CD4-positive, alpha-beta T cell treated with Interleukin-6 at 100 ng/mL for 8 hours (primary cell): ENCODE results near the gene ACER3.
"Not testable (repeated sequence)": the region's sequence is repeated elsewhere in the genome, so short reads cannot be mapped to it uniquely, and the experiment has no call there.

Experiments
- DNase-seq: peaks from one replicate; pipeline ENCODE4 v3.0.0-alpha.2; 2020; ENCODE audit warnings: mixed read lengths, low spot score

Gene ACER3

GRCh38 chr11:77058900-77059299 lies 198.2 kb downstream of the ACER3 start:
- DNase-seq, result no peak

DNA sequence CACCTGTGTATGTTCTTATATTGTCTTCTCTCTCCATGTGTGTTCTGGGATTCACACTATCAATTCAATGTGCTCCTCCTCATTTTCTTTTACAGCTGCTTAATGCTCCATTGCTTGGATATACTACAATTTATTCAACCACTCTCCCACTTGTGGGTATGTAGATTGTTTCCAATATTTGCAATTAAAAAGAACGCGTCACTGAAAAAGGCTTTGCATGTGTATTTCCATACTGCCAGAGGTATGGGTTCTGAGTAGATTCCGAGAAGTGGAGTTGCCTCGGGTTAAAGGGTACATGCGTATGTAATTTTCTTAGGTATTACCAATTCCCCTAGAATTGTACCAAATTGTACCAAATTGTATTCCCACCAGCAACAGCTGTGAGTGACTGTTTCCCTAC lies 199.1 kb downstream of the ACER3 start:
- DNase-seq, result no peak

DNA sequence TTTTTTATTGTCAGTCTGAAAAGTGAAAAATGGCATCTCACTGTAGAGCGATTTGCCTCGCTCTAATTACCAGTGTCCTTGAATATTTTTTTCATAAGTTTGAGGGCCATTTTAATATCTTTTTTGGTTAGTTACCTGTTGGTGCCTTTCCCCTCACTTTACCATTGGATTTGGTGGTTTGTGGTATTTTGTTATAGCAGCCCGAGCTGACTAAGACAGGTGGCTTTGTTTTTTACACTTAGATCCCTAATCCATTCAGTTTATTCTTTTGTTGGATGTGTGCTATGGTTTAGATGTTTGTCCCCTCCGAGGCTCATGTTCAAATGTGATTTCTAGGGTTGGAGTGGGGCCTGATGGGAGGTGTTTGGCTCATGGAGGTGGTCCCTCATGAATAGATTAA lies 199.5 kb downstream of the ACER3 start:
- DNase-seq, result no peak

DNA sequence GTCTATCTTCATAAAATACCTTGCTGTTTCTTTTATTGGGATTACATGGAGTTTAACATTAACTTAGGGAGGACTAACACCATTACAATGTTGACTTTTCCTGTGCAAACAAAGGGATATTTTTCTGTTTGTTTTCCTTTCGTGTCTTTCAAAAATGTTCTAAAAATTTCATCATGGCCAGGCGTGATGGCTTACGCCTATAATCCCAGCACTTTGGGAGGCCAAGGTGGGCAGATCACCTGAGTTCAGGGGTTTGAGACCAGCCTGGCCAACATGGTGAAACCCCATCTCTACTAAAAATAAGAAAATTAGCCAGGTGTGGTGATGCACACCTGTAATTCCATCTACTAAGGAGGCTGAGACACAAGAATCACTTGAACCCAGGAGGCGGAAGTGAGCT lies 200.5 kb downstream of the ACER3 start:
- not testable (repeated sequence) for DNase-seq

- no peak for DNase-seq
Observed at GRCh38 chr11:77062924-77063323, 202.2 kb downstream of the ACER3 start.

- DNase-seq, result no peak
Observed at GRCh38 chr11:77063407-77063806, 202.7 kb downstream of the ACER3 start.

- no peak for DNase-seq
Observed at GRCh38 chr11:77063861-77064260, 203.1 kb downstream of the ACER3 start.

DNA sequence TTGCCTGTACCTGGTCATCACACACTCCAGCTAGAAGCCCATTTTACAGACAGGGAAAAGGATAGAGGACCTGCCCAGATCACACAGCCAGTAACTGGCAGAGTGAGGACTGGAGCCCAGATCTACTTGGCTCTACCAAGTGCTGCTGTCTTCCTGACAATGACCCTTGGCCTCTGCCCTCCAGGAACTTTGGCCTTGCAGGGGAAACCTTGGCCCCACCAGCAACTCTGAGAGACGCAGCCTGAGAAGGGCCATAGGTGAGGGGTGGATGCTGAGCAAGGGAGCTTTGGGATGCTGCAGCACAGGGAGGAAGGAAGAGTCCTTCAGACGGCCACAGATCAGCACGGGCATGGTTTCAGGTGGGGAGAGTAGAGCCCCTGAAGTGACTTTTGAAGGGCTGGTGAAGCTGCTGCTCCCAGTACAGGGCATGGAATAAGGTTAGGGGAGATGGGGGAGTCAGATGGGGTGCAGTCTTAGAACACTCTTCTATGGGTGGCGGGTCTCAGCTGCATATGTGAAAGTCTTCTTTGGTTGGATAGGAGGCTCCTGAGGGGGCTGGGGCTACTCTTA lies 204.0 kb downstream of the ACER3 start:
- no peak for DNase-seq

- no peak for DNase-seq
Observed at GRCh38 chr11:77065878-77066228, 205.1 kb downstream of the ACER3 start.

DNA sequence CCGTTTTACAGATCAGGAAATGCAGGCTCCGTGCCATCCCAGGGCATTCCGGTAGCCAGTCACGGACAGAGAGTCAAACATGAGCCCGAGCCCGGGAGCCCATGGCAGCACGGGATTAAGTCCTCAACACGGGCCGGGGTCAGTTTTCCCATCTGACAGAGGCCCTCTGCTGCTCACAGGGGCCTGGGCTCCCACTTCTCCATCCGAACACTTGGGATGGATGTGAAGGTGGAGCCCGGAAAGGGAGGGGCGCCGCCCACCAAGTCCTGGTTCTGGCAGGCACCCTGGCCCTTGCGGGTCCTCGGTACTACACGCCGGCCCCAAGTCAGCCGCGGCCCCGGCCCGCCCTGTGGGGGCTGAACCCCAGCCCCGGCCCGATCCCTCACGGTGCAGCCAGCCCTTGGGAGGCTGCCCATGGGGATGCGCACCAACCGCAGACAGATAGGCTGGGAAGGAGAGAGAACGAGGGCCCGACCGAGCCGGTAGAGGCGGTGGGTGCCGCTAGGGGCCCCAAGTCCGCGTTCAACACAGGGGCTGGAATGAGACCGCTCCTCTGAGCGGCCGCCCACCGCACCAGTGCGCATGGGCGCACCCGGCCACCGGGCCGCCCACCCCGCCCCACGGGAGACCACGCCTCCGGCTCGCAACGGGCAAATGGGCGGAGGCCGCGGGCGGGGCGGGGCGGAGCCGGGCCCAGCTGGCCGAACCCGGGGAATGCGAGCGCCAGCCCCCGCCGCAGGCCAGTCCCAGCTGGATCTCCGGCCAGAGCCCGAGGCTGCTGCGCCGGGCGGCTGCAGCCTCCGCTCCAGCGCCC lies 205.7 kb downstream of the ACER3 start, which contains the start of gene CAPN5:
TSS of gene CAPN5 (plus strand) at position 743 of the 814 bp plus-strand sequence. CDS start 17,916 bp downstream, outside the sequence.
- DNase-seq, result peak; percentile 84

GRCh38 chr11:77067861-77068443 lies 207.2 kb downstream of the ACER3 start:
- DNase-seq, result no peak

GRCh38 chr11:77068457-77069335 lies 208.0 kb downstream of the ACER3 start:
- DNase-seq, result no peak

DNA sequence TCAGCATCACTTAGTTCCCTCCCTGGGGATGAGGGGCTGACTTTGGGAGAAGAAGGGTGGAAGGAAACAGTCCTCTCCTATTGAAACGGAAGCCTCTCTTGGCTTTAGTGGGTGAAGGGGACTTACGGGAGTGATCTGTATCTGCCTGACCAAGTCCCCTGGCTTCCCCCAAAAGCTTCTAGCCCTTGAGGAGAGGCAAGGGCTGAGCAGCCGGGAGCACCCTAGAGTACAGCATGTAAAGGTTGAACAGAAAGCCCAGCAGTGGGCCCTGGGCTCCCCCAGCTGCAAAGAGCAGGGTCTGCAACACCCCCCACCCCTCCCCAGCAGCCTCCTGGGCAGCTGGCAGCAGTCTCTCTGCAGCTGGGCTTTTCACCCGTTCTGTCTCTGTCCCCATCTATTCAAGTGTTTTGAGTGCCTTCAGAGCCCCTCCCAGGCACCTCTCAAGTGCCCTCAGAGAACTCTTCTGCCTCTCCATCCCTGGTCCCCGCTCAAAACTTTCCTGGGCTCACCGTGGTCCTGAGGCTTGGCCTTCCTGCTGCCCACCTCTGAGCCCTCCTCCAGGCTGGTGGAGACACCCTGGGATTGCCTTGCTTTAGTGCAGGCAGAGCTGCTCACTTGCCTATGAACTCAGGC lies 208.7 kb downstream of the ACER3 start:
- DNase-seq, result no peak

DNA sequence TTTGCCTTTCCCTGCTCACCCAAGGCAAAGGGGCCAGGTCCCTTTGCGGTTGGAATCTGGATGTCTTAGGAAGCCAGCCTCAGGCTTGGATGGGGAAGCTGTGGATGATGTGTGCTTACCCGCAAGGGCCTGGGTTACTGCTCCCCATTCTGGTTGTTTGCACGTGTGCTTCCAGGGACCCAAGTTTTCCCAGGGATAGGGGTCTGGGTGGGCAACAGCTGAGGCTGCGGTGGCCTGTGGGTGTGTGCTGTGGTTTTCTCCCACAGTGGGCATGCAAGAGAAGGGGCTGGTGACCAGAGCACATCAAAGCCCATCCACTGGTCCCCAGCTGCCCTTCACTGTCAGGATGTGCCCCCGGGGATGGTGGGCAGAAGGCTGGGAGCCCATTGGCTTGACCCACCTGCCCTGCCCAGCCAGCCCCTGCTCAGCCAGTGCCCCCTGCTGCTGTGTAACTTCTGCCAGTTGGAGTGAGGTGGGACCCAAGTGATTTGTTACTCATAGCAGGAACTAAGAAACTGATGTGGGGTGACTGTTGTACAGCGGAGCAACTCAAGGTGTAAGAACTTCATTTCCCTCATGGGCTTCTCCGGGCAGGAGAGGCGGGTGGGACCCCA lies 209.4 kb downstream of the ACER3 start:
- no peak for DNase-seq

GRCh38 chr11:77071077-77071476 lies 210.4 kb downstream of the ACER3 start:
- no peak for DNase-seq

DNA sequence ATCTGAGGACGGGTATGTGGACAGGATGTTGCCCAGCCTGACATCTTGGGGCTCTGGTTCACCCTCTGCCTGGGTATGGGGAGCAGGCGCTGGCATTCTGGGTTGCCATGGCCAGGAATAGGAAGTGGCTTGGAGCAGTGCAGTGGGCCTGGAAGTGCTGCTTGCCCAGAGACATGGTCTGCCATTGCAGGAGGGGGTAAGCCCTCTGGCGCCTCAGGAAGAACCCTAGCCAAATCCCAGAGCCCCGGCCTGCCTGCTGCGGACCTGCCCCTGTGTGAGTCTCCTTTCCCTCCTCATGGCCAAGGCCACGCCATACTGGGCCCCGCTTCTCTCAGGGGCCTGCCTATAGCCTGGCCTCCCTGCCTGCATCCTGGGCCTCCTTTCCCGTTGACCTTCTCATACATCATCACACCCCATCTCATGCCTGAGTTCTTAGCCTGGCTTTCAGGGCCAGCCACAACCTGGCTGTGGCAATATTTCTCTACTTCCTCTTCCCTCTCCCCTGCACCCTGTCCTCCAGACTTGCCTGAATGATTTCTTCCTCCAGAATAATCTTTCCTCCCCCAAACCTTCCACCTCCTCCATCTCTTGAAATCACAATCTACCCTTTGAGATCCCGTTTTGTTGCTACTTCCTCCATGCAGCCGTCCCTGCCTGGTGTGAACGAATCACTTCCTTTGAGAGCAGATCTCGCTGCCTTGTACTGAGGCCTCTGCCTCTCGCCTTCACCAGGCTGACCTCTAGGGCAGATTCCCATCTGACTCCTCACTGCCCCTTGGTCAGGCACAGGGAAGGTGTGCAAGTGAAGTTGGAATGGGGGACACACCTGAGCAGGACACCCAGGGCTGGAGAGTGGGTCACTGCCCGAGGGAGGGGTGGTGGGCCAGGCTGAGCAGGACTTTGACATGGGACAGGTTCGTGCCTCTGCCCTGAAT lies 211.2 kb downstream of the ACER3 start:
- no peak for DNase-seq

DNA sequence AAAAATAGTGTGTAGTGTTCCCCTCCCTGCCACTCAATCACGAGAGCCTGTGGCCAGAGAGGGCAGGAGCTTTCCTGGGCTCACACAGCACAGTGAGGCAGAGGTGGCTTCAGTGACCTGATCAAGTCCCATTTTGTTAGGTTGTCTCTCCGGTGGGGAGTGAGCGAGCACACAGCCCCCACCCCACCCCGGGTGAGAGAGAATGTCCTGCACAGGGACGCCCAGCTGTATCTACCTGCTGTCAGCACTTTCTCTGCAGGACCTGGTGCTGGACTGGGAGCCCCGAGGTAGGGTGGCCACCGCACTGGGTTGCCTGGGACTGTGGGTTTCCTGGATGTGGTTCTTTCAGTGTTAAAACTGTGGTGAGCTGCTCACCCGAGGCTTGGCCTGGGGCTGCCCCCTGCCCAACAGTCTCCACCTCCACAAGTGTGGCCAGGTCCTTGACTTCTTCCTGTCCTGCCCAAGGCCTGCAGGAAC lies 212.2 kb downstream of the ACER3 start:
- DNase-seq, result no peak

DNA sequence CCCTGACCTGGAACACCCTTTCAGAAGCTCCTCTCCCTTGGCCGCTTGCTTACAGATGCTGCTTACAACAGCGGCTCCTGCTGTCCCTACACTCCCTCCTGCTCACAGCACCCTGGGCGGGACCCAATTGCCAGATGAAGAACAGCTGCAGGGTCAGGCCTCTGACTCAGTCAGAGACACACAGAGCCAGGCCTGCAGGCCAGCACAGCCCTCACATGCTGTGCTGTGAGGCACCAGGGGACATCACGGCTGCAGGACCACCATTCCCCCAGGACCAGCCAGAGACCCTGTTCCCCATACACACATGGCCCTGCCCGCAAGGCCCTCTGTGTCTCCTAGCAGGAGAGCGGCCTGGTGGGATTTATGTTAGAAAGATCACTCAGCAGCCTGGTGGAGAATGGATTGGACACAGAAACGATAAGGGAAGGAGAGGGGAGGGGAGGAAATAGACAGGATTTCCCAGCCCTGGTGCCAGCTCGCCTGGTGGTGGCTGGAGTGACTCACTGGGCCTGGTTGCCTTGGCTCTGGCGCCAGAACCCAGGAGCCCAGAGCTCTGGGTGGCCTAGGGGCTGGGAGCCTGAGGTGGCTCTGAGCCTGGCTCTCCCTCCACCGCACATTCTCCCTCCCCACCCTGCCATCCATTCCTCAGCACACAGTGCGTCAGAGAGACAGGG lies 212.7 kb downstream of the ACER3 start:
- DNase-seq, result no peak

- no peak for DNase-seq
Observed at GRCh38 chr11:77074205-77074604, 213.5 kb downstream of the ACER3 start.
